B cell (primary cell): ENCODE measurements around the gene USP30.

Experiments
- CTCF ChIP-seq: fragments of 200-600 bp; IDR thresholded peaks from one replicate; pipeline ENCODE4 v1.8.0; 2022; ENCODE audit warnings: antibody characterized with exemption, mild to moderate bottlenecking
- EZH2 ChIP-seq: IDR thresholded peaks from 2 replicates; pipeline ENCODE4 v1.6.1; 2012; ENCODE audit warnings: borderline replicate concordance, low read depth, mild to moderate bottlenecking, moderate library complexity, low read length; ENCODE audit not compliant: insufficient read depth, poor library complexity, severe bottlenecking

GRCh38 chr12:109115404-109115757, 63.0 kb downstream of the USP30 start:
- no peak for TF ChIP-seq CTCF
- no peak for TF ChIP-seq EZH2
